HG02981 (cell line): ENCODE data around the gene KCTD16.

ENCODE experiments used
- ATAC-seq: cut with Tn5 transposase; IDR thresholded peaks from one replicate; pipeline ENCODE4 v1.9.1; 2021; ENCODE audit warnings: mild to moderate bottlenecking, moderate library complexity; ENCODE audit not compliant: unreplicated experiment

KCTD16 gene

DNA sequence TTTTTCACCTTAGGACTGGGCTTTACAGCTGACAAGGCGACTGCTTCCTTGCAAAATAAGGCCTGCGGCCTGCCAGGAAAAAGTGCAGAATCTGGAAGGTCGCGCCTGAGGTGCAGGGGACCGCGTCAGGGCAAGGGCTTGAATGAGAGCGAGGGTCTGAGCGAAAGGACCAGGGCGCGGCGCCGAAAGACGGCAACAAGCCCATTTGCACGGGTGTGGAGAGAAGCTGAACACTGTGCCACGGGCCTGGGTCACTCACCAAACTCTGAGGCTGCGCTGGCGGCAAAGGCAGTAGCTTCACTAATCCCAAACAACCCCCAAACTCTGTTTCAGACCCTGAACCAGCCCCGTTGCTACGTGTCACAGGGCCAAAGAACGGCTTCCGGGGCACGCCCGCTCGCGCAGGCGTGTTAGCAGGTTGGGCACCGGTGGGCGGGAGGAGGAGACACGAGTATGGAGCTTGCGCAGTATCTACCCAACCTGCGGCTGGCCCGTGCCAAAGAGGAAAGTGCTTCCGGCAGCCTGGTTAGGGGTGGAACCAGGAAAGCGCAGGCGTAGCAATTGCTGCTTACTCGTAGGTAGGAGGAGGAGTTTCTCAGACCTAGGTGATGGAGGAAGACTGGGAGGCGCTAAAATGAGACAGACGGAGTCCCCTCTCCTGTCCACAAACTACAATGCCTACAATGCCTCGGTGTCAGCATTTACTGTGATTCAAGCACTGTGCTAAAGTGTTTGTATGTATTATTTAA, at the start of gene KCTD16, which contains the start of gene YIPF5:
Gene KCTD16 (plus strand): TSS at position 598 of the 749 bp plus-strand sequence.
Gene YIPF5 (minus strand): TSS at position 384 of the 749 bp plus-strand sequence. CDS start 704 bp downstream, outside the sequence.
- ATAC-seq = peak; percentile 99

GRCh38 chr5:144121577-144121976, 49.1 kb upstream of the KCTD16 start:
- no peak for ATAC-seq

DNA sequence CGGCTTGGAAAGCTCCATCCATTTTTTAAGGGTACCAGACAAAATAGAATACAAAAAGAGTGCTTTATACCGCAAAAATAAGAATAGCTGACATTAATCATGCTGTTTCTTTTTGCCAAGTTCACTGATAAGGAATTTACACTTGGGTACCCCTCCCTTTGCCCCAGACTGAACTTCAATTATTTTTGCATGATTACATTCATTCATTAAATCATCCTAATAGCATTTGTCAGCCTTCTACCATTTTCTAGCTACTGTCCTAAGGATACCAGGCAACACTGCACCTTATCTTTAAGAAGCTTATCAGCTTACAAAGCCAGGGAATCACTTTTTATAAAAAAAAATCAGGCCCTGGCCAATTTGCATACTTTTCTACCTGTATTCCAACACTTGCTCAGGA, 48.6 kb upstream of the KCTD16 start:
- no peak for ATAC-seq

GRCh38 chr5:144122641-144123040, 48.0 kb upstream of the KCTD16 start:
- ATAC-seq = no peak

- no peak for ATAC-seq
Measured at GRCh38 chr5:144125163-144125726, 45.4 kb upstream of the KCTD16 start.

- no peak for ATAC-seq
Measured at GRCh38 chr5:144126707-144127106, 44.0 kb upstream of the KCTD16 start.

DNA sequence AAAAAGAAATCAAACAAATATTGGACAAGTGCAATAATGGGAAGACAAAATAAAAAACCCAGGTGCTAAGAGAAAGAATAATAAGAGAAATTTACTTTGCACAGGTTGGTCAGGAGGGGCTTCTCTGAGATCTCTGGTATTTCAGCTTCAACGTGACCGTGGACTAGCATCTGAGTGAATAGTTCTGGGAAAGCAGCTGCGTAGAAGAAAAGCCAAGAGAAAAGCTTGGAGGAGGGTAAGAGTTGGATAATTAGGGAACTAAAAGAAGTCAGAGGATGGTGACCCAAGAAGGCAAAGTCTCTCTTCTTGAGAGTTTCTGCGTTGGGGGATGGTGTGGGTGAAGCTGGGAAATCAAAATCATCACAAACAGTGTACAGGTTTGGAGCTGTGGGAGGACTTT, 41.8 kb upstream of the KCTD16 start:
- no peak for ATAC-seq

DNA sequence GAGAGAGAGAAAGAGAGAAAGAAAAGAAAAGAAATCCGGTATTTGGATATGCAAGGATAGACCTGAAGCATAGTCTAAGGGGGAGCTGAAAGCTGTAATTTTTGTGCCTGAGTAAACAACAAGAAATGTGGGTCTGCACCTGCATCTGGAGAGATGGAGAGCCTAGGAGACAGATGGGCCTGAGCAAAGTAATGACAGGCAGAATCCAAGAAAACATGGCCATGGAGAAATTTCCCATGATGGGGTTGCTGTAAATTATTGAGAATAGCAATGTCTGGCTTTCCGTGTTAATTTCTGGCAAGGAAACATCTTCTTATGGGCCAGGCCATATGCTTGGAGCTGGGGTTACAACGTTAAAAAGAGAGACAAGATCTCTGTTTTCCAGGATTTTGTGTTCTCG, 40.4 kb upstream of the KCTD16 start:
- ATAC-seq = no peak

DNA sequence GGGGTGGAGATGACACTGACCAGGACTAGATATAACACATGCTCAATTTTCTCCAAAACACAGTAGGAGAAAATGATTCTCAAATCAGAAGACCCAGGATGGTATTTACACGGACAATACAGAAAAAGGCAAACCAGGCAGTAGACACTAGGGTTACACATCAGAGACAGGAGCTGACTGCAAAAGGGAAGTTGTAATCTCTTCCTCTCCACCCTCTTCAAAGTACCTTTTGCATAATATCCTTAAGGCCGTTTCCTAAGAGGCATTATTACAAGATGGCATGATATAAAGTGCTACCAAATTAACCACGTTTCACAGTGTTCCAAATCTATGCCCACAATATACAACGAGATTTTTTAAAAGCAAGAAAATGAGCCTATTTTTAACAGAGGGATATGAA, 39.4 kb upstream of the KCTD16 start:
- no peak for ATAC-seq

GRCh38 chr5:144133050-144133633, 37.5 kb upstream of the KCTD16 start:
- ATAC-seq = no peak

- no peak for ATAC-seq
Measured at GRCh38 chr5:144134194-144134826, 36.4 kb upstream of the KCTD16 start.

DNA sequence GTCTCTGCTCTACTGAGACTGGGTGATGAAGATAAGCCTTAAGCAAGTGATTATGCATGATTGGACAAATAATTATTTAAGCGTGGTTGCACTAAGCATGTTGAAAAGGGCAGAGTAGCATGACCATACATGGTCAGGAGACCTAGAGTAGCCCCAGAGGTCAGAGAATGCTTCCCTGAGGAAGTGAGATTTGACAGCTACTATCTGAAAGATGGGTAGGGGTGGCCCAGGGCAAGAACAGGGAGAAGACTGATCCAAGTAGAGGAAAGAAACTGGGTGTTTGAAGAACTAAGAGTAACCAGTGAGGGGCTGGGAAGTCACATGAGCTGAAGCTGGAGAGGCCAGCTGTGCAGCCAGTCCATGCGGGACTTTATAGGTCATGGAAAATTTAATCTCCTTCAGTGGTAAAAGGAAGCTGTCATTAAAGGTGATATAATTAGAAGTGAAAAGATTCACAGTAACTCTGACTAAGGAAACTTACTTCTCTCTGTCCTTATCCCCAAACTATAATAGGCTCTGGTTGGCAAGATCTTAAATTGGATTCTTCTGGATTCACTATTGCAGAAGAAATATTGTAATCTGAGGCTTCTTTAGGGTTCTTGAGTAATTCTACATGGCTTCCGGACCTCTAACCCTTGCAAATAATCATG, 35.4 kb upstream of the KCTD16 start:
- ATAC-seq = no peak

- ATAC-seq = no peak
Measured at GRCh38 chr5:144139586-144139985, 31.1 kb upstream of the KCTD16 start.

GRCh38 chr5:144141585-144141984, 29.1 kb upstream of the KCTD16 start:
- ATAC-seq = no peak

GRCh38 chr5:144142139-144142823, 28.4 kb upstream of the KCTD16 start:
- ATAC-seq = peak; percentile 97

DNA sequence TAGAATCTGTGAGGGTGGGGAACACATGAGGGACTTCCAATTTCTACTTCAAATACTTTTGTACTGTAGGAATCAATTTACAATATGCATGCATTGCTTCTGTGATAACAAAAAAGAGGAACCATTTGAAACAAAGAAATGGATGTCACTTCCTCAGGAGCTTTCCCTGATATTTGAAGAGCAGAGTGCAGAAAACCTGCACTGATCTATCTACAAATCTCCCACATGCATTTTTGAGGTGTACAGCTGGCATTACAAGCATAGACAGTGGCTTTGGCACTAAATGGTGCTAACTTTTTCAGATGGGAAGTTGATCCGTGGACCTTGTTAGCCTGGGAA, 27.9 kb upstream of the KCTD16 start:
- ATAC-seq = no peak

GRCh38 chr5:144143625-144144024, 27.0 kb upstream of the KCTD16 start:
- ATAC-seq = no peak

DNA sequence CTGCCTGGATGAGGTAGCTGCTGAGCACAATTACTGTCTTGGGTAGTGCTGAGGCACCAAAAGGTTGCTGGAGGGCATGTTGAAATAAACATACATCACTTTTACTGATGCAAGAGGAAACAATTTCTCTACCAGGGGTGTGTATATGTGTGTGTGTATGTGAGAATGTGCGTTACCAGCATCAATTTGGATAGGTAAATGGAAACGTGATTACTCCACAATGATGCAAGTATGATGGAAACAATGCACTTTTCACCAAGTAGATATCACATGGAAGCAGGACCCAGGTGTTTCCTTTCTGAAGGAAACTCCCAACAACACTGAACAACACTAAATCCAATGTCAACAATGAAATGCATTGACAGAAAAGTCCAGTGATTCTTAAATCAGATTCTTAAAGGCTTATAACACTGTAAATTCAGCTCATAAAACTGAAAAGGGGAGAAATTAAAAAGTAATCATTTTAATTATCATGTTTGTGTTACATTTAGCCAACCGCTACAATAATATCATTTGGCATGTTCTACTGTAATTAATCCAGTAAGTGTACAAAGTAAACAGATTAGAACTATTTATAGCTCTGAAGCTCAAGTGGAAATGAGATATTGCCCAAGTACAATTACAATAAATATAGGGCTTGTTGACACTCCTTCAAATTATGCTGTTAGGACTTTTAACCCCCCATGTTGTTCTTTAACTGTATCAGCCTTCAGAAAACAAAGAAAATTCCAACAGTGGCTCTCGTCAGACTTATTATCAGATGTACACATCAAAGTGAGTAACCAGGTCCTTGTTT, 25.5 kb upstream of the KCTD16 start:
- ATAC-seq = no peak

DNA sequence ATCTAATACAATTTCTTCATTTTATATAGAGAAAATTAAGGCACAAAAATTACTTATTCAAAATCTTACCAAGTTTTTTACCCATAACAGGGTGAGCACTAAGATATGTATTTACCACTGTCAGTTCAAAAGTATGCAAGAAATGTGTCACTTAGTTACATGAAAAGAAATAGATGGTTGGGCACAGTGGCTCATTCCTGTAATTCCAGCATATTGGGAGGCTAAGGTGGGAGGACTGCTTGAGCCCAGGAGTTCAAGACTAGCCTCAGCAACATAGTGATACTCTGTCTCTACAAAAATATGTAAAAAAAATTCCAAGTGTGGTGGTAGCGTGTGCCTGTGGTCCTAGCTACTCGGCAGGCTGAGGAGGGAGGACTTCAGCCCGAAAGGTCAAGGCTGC, 19.6 kb upstream of the KCTD16 start:
- ATAC-seq = no peak

GRCh38 chr5:144156767-144157171, 13.9 kb upstream of the KCTD16 start:
- ATAC-seq = no peak
